NCI-H1105 treated with DMSO at 0.1 percent for 48 hours (cell line): ENCODE data around the gene CMTM2.
A peak's percentile ranks its signal among the peaks of the same experiment; 100 is the strongest.

Source experiments
- DNase-seq: peaks from one replicate; lab custom pipeline; 2025; lab: John Stamatoyannopoulos, UW

CMTM2 gene, protein sequence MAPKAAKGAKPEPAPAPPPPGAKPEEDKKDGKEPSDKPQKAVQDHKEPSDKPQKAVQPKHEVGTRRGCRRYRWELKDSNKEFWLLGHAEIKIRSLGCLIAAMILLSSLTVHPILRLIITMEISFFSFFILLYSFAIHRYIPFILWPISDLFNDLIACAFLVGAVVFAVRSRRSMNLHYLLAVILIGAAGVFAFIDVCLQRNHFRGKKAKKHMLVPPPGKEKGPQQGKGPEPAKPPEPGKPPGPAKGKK

DNA sequence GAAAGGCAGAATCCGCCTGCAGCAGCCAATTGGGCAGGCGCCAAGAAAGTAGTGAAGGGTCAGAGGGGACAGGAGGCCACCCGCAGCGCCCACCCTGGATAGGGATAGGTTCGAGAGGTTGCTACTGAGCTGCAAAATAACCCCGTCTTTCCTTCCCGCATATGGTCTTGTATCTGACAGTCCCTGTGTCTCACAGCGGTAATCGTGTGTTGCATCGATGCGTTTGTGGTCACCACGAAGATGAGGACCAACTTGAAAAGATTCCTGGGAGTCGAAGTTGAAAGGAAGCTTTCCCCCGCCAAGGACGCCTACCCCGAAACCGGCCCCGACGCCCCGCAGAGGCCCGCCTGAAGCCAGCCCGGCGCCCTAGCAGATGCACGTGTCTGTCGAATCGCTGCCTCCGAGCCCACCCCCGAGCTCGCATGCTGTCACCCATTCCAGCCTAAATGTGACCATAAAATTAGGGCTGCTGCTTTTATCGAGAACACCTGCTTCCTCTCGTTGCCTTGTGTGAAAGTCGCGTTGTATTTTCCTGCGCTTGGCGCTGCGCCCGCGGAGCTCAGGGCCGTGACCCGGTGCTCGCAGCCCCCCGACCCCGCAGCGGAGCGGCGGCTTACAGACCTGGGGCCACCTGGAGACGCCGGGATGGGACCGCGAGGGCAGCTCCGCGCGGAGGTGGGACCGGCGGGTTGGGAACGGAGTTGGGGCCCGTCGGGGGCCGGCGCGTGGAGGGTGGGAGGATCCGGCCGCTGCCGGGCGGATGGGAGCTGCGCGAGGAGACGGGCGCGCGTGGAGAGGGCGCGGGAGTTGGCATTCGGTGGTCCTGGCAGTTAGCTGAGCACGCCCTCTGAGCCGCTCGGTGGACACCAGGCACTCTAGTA is at the start of gene CMTM2:
Gene CMTM2, plus strand, starts transcription at position 813 of the 881 bp plus-strand sequence. CDS start 145 bp downstream, outside the sequence.
- DNase-seq, result no peak

GRCh38 chr16:66529475-66529874 is 49.8 kb upstream of the CMTM2 start:
- DNase-seq, result no peak

DNA sequence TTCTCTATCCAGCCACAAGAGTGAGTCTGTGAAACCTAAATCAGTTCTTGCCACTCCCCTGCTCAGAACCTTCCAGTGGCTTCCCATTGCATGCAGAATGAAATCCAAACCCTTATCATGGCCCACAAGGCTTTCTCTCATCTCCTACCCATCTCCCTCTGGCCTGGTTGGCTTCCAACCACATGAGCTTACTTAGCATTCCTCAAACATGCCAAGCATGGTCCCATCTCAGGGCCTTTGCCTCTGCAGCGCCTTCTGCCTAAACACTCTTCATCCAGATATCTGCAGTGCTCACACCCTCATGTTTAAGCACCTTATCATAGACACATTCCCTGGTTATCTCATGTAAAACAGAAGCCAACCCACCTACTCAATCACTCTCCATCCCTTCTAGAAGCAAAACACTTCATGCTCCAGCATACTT is 44.9 kb upstream of the CMTM2 start:
- no peak for DNase-seq

DNA sequence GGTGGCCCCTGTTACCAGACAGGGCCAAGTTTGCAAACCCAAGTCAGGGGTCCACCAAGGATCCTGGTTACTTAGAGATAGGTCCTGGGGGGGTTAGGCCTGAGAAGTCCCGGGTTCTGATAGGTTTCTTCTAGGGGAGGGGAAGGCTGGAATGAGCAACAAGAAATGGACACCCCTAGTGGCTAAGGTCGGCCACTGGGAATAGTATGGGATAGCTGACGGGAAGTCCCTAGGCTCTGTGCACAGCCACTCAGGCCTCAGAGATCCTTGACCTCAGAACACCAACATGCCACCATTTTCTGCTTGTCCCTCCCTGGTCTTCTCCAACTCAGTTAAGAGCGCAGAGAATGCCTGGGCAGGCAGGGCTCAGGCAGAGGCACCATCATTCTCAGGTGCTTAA is 42.7 kb upstream of the CMTM2 start:
- DNase-seq, result no peak

GRCh38 chr16:66537236-66537635 is 42.0 kb upstream of the CMTM2 start:
- DNase-seq, result no peak

- no peak for DNase-seq
Measured at GRCh38 chr16:66538910-66539309, 40.4 kb upstream of the CMTM2 start.

DNA sequence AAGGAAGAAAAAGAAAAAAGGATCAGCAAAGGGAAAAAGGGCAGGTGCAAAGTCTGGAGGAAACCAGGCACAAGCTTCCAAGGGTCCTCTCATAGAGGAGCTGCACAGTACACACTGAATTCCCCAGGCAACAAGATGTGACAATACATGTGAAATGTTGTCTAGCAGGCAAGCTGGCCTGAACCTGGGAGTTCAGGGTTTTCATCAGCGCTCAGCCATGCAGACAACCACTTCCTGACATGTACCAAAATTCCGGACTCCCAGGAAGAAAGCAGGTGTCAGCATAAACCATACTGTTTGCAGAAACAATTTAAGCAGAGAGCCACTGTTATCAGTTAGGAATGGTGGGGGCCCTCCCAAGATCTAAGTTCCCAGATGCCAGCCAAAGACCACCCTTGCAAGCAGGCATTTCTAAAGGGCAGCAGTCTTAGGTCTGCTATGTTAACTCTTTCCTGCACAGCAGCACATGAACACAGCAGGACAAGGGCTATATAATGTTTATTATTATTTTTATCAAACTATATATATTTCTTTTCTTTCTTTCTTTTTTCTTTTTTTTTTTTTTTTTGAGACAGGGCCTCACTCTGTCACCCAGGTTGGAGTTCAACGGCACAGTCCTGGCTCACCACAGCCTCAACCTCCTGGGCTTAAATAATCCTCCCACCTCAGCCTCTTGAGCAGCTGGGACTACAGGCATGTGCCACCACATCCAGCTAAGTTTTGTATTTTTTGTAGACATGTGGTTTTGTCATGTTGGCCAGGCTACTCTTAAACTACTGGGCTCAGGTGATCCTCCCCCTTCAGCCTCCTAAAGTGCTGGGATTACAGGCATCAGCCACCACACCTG is 39.4 kb upstream of the CMTM2 start:
- DNase-seq, result no peak

GRCh38 chr16:66541388-66542355 is 37.6 kb upstream of the CMTM2 start:
- no peak for DNase-seq

DNA sequence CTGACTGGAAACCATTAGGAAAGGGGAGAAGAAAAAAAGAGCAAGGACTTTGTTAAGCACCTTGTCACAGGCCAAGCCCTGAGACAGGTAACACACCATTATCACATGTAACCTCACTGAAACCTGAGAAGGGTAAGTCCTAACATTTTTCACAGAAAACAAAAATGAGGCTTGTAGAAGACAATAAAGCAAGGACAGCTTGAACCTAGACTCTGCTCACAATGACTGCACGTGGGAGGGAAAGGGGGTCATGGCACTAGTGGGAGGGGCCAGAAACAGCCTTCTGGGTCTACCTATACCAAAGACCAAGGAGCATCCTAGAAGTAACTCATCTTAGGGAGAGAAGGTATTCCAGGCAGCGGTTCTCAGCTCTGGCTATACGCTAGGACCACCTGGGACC is 36.9 kb upstream of the CMTM2 start:
- DNase-seq, result no peak

DNA sequence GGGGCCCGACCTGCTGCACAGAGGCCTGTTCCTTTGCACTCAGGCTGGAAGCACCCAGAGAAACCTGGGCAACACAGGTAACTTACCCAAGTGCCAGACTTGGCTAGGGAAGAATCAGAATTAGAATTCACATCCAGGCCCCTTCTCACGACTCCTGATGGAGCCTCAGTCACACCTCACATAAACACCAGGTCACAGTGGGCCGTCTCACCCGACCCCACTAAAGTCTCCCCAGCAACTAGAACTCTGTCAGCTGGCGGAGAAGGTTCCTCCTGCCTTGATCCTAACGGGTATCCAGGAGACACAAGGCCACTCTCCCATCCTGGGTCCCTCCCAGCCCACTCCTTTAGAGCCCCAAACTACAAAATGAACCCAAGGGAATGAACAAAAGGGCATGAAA is 35.7 kb upstream of the CMTM2 start:
- no peak for DNase-seq

DNA sequence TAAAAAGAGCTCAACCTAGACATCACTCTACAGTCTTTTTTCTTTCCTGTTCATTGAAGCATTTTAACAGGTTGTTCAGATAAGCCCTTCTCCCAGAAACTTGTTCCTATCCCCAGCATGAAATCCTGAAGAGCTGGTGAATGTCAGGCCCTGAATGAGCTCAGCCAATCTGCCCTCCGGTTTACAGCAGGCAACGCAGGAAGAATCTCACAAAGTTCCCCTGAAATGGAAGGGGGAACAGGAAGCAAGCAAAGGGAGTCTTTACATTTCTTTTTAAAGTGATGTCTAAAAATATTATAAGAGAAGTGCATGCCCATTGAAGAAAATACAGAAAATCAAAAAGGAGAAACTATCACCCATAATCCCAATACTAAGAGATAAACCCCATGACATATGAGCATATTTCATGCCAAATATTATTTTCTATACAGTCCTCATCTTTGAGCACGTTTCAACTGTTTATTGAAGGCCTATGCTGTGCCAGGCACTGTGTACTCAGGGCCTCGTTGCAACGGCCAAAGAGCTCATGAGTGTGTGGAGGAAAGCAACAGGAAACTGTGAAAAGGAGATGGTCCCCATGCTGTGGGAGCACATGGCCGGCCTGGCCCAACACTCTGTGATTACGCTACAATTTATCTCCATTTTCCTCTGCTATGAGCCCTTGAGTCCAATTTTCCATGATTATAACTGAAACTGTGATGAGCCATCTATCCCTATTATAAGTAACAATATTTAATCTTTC is 35.1 kb upstream of the CMTM2 start:
- DNase-seq, result no peak

GRCh38 chr16:66547101-66547989 is 31.9 kb upstream of the CMTM2 start:
- DNase-seq, result peak; percentile 10

DNA sequence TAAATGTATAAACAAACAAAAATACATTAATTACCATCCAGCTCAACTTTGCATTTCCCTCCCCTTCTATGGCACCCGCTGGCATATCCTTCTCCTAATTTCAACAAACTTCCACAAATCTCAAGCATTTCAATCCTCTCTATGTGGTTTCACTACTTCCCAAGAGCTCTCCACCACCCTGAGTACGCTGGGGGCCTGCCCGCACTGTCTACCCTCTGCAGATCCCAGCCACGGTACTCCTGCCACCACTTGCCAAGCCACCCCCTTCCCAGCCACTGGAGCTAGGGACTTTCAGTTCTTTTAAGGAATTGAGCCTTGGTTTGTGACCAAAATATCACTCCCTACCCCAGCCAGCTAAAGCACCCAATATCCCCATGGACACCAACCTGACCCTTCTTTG is 31.2 kb upstream of the CMTM2 start:
- no peak for DNase-seq

DNA sequence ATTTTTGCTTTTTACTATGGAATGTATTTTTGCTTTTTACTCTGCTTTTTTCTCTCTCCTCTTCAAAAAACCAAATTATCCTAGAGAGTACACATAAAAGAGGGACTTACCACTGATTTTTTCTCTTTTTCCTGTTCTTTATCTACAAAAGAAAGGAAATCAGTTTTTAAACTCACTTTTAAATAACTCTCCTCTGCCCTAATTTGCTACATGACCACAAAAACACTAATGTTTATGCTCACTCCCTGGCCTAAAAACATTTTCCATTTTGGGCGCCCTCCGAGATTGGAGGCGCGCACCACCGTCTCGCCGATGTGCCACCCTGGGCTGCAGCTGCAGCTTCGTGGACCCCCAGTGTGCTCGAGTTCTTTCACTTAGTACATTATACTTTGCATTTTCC is 30.4 kb upstream of the CMTM2 start:
- no peak for DNase-seq

DNA sequence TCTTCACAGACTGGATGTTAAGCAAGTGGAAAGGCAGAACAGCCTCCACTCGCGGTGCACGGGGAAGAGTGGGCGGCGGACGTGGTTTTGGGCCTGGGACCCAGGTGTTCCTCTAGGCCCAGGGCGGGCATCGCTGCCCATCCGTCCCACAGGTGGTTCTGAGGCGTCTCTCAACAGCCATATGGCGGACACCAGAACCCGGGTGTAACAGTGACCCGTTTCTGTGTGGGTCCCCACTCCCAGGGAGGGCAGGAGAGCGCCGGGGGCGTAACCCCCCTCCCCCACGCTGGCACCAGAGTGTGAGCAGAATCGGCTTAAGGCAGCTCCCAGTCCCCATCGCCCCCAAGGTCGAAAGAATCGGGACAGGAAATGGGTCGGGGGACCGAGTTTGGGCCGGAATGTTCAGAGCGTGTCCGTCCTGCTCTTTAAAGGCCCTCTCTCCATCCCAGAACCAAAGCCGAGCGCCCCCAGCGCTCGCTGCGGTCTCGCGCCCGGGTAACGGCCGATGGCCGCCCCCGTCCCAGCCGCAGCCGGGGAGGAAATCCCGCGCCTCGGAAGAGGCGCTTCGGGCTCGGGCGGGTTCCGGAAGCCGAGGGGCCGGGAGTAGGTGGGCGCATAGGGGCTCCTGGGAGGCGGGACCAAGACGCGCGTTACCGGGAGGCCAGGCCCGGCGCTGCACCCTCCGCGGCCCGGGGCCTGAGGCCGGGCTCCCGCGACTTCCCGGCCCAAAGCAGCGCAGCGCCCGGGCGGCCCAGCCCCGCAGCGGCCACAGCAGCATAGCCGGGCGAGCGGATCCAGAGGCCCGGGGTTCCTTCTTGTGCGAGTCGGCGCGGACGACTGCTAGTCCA is 29.8 kb upstream of the CMTM2 start, which contains the start of gene TK2:
Gene TK2, minus strand, starts transcription at position 839 of the 848 bp plus-strand sequence. Its CDS starts 61 bp downstream, at position 778.
- DNase-seq, result peak; percentile 51

DNA sequence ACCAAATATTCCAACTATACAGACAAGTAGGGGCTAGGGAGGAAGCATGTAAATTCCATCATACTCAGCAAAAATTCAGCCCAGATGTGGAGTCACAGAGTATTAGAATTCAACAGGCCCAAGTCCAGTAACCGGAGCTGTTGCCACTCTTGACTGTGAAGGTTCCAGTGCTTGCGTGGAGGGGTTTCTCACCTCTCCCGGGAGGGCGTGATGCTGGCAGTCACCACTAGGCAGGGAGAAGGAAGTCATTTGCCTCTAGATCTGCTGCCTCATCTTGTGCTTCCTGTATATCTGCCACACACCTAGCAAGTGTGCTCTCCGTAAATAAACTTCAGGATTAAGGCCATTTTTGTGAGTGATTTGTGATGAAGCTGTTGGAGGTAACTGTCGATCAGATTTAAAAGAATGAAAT is 27.9 kb upstream of the CMTM2 start:
- no peak for DNase-seq

DNA sequence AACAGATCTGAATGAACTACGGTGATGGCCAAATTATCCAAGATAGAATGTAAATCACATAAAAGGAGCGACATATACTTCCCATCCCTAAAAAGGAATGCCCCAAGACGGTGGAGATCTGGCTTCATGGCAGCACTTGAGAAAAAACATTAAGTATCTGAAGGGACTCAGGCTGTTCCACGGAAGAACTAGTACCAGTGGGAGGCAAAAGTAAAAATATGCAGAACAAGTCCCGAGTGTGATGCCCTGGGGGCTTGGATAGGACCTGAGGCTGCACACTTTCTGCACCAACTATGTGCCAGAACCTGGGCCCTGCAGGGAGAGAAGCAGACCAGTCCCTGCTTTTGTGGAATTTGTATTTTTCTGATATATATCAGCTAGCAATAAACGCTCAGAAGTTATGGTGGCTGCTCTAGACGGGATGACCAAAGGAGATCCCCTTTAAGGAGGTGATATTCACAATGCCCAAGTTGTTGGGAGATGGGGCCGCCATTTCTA is 27.4 kb upstream of the CMTM2 start:
- DNase-seq, result no peak
